ENCODE results near the gene ZNF440.
"Not testable (repeated sequence)": the region's sequence is repeated elsewhere in the genome, so short reads cannot be mapped to it uniquely, and the experiment has no call there.

ZNF440 gene

GRCh38 chr19:11848200-11848593 lies 34.1 kb downstream of the ZNF440 start:
- no peak for TF ChIP-seq JUND (IDR thresholded peaks at IDR 0.05; ENCODE audit: low read depth)
- DNase-seq (ENCODE audit: low read depth in 1 of 2, low spot score in 1 of 2): no peak
- in situ Hi-C loops (cut with HindIII; ENCODE audit: low pct_unique_long_range_greater_than_20kb, low sequenced_read_pairs): no loop called here

- TF ChIP-seq JUND (IDR thresholded peaks at IDR 0.05; ENCODE audit: low read depth): no peak
- DNase-seq (ENCODE audit: low read depth in 1 of 2, low spot score in 1 of 2): peak; percentile 66 to 88
- in situ Hi-C loops (cut with HindIII; ENCODE audit: low pct_unique_long_range_greater_than_20kb, low sequenced_read_pairs): no loop called here
Measured at GRCh38 chr19:11848594-11849469, 34.8 kb downstream of the ZNF440 start, which contains the start of gene ZNF439. ZNF439 (plus strand) TSS chr19:11848726; CDS start chr19:11848868, 142 bp downstream.

DNA sequence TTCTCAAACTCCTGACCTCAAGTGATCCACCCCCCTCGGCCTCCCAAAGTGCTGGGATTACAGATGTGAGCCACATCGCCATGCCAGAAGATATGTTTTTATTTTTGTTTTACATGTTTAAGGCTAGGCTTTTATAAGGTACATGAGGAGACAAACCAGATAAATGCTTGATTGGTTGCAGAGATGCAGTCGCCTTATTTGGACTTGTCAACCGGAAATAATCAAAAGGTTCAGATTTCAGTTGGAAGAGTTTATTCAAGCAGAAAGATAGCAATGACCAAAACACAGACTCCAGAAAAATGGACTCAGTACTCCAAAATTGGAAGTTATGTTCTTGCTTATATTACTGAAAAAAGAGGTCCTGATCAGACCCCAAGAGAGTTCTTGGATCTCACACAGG lies 36.2 kb downstream of the ZNF440 start:
- in situ Hi-C loops (cut with HindIII; ENCODE audit: low pct_unique_long_range_greater_than_20kb, low sequenced_read_pairs); DNase-seq (ENCODE audit: low read depth in 1 of 2, low spot score in 1 of 2): not testable (repeated sequence)

- TF ChIP-seq JUND (IDR thresholded peaks at IDR 0.05; ENCODE audit: low read depth): no peak
- no peak for DNase-seq (ENCODE audit: low read depth in 1 of 2, low spot score in 1 of 2)
- in situ Hi-C loops (cut with HindIII; ENCODE audit: low pct_unique_long_range_greater_than_20kb, low sequenced_read_pairs): no loop called here
Measured at GRCh38 chr19:11853358-11853757, 39.3 kb downstream of the ZNF440 start.

DNA sequence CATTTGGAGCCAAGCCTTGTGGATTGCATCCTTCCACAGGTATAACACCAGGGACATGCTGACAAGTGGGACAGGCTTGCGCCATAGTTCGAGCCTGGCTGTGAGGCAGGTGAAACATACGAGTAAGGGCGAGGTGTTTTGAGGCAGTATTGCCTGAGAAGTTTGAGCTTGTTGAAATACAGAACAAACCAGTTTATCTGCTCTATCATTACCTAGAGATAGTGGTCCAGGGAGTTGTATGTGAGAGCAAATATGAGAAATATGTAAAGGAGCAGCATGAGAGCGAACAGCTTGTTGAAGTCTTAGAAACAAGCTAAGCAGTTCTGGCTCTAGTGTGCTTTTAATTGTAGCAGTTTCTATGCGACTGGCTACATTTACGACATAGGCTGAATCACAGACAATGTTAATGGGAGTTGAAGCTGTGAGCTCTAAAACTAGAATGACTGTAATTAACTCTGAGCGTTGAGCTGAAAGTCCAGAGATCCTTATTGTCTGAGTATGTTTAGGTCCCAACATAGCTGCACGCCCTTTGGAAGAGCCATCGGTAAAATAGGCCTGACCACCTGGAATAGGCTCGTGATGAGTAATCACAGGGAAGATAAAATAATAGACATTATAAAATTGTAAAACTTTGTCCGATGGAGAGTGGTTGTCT lies 42.6 kb downstream of the ZNF440 start:
- TF ChIP-seq JUND (IDR thresholded peaks at IDR 0.05; ENCODE audit: low read depth): no peak
- in situ Hi-C loops (cut with HindIII; ENCODE audit: low pct_unique_long_range_greater_than_20kb, low sequenced_read_pairs): no loop called here
- no peak for DNase-seq (ENCODE audit: low read depth in 1 of 2, low spot score in 1 of 2)

DNA sequence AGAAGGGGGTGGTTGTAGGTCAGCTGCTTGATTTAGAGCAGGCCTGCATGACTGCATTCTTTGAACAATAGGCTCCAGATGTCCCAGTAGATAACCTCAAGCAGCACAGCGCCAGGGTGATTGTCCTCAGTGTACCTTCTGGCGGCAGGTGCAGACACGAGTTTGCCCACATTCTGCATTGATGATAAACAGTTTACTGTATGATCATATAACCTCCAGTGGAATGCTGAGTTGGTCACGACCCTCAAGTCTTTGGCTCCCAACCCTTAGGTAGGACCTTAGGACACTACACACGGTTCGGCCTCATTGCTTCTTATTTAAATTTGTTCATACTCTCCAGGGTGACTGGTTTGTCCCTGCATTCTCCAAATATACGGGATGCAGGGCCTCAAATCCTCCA lies 46.6 kb downstream of the ZNF440 start:
- DNase-seq (ENCODE audit: low read depth in 1 of 2, low spot score in 1 of 2): peak in 1 of 2 experiments; percentile 35
- TF ChIP-seq JUND (IDR thresholded peaks at IDR 0.05; ENCODE audit: low read depth): no peak
- in situ Hi-C loops (cut with HindIII; ENCODE audit: low pct_unique_long_range_greater_than_20kb, low sequenced_read_pairs): no loop called here

DNA sequence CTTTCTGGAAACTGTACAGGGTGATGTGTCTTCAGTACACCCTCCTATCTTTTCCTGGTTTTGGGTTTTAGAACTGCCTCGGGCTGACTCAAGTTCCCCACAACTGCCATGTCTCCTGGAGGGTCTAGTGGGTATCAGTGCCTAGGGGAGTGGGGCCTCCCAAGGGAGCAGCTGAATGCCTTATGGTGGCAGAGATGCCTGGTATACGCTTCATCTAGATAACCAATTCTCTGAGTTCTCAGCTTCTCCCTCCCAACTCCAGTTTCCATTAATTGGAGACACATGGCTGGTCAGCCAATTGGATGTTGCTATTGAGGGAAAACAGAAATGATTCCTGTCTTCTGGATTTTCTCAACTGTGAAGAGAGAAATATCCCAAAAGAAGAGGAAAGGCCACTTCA lies 47.2 kb downstream of the ZNF440 start:
- DNase-seq (ENCODE audit: low read depth in 1 of 2, low spot score in 1 of 2): no peak
- TF ChIP-seq JUND (IDR thresholded peaks at IDR 0.05; ENCODE audit: low read depth): no peak
- in situ Hi-C loops (cut with HindIII; ENCODE audit: low pct_unique_long_range_greater_than_20kb, low sequenced_read_pairs): no loop called here

DNA sequence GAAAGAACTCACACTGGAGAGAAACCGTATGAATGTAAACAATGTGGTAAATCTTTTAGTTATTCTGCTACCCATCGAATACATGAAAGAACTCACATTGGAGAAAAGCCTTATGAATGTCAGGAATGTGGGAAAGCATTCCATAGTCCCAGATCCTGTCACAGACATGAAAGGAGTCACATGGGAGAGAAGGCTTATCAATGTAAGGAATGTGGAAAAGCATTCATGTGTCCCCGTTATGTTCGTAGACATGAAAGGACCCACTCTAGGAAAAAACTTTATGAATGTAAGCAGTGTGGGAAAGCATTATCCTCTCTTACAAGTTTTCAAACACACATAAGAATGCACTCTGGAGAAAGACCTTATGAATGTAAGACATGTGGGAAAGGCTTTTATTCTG lies 53.7 kb downstream of the ZNF440 start:
- DNase-seq (ENCODE audit: low read depth in 1 of 2, low spot score in 1 of 2); in situ Hi-C loops (cut with HindIII; ENCODE audit: low pct_unique_long_range_greater_than_20kb, low sequenced_read_pairs): not testable (repeated sequence)

DNA sequence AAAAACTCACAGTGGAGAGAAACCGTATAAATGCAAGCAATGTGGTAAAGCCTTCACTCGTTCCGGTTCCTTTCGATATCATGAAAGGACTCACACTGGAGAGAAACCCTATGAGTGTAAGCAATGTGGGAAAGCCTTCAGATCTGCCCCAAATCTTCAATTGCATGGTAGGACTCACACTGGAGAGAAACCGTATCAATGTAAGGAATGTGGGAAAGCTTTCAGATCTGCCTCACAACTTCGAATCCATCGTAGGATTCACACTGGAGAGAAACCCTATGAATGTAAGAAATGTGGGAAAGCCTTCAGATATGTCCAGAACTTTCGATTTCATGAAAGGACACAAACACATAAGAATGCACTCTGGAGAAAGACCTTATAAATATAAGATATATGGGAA lies 54.1 kb downstream of the ZNF440 start:
- TF ChIP-seq JUND (IDR thresholded peaks at IDR 0.05; ENCODE audit: low read depth): no peak
- DNase-seq (ENCODE audit: low read depth in 1 of 2, low spot score in 1 of 2): no peak
- in situ Hi-C loops (cut with HindIII; ENCODE audit: low pct_unique_long_range_greater_than_20kb, low sequenced_read_pairs): no loop called here

DNA sequence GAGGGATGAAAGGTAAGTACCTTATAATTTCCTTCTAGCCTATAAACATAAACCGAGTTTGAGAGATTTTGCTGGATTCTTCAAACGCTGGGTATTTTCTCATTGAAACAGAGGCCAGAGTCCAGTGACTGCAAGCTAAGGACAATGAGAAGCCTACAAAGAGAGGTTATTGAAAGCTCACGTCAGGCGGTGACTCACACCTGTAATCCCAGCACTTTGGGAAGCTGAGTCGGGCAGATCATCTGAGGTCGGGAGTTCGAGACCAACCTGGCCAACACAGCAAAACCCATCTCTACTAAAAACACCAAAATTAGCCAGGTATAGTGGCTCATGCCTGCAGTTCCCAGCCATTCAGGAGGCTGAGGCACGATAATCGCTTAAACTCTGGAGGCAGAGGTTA lies 58.6 kb downstream of the ZNF440 start:
- DNase-seq (ENCODE audit: low read depth in 1 of 2, low spot score in 1 of 2): no peak
- in situ Hi-C loops (cut with HindIII; ENCODE audit: low pct_unique_long_range_greater_than_20kb, low sequenced_read_pairs): no loop called here

DNA sequence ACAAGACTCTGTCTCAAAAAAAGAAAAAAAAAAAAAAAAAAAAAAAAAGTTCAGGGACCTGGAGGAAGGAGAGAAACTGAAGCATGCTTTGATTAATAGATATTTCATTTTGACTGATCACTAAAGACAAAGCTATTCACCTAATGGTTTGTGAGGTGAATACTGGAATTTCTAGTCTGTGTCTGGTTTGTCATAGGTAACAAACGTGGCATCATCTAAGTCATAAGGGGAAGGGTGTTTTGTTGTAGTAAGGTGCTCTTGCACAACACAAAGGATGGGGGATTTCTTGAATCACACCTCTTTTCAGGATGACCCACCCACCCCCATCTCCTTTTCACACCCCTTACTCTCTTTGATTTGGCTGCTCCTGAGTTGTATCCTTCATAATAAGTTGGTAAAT lies 59.7 kb downstream of the ZNF440 start:
- DNase-seq (ENCODE audit: low read depth in 1 of 2, low spot score in 1 of 2): no peak
- TF ChIP-seq JUND (IDR thresholded peaks at IDR 0.05; ENCODE audit: low read depth): no peak
- in situ Hi-C loops (cut with HindIII; ENCODE audit: low pct_unique_long_range_greater_than_20kb, low sequenced_read_pairs): no loop called here

More for the DNA sequence above, 58.6 kb downstream of the ZNF440 start:
- no peak for TF ChIP-seq JUND (IDR thresholded peaks at IDR 0.05; ENCODE audit: low read depth)

DNA sequence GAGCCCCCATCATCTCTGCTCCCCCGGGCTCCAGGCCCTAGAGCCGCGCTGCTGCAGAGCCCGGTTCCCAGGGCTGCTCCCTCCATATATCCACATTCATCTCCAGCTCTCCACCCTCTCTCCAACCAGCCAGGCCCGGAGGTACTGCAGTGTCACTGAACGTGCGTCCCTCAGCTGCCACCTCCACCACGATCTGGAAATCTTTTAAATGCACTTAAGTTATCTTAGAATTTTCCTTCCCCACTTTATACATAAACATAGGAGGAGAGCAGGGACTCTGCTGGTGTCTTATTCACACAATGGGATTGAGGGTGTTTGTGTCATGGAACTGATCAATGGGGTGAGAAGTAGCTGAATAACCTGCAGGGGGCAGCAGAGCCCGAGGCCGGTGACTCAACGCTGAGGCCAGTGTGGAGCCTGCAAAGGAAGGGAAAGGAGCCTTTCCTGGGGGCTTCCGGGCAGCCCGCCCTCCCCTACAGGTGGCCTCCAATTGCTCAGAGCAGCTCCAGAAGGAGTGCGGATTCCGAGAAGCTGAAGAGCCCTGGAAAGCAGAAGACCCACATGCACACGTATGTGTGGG lies 65.7 kb downstream of the ZNF440 start:
- in situ Hi-C loops (cut with HindIII; ENCODE audit: low pct_unique_long_range_greater_than_20kb, low sequenced_read_pairs); DNase-seq (ENCODE audit: low read depth in 1 of 2, low spot score in 1 of 2): not testable (repeated sequence)

GRCh38 chr19:11880598-11880997 lies 66.5 kb downstream of the ZNF440 start:
- TF ChIP-seq JUND (IDR thresholded peaks at IDR 0.05; ENCODE audit: low read depth): no peak
- in situ Hi-C loops (cut with HindIII; ENCODE audit: low pct_unique_long_range_greater_than_20kb, low sequenced_read_pairs): no loop called here
- no peak for DNase-seq (ENCODE audit: low read depth in 1 of 2, low spot score in 1 of 2)
